SK-N-SH (cell line): Measurements from ENCODE around the gene EXOC6B. TPM values are rescaled to one million over a fixed set of nuclear protein-coding genes. Genes with fewer than 3 reads are reported as not detected.

ENCODE experiments used
- CTCF ChIA-PET: fragments of 300-600, 350-600 bp; formaldehyde crosslinking; extraction: SDS; loops from one replicate; lab custom pipeline; 2021; lab: Yijun Ruan, JAX
- POLR2A ChIA-PET: fragments of 350-600 bp; sonication (Branson Sonifier 250); formaldehyde crosslinking; extraction: SDS; loops from one replicate; lab custom pipeline; 2020; ENCODE audit warnings: antibody characterized with exemption, inconsistent platforms; lab: Yijun Ruan, JAX
- DNase-seq: peaks from one replicate; pipeline ENCODE4 v3.0.0; 2012
- H2AFZ ChIP-seq: fragments of 200-600 bp; sonication (generic); 2 replicates; pipeline ENCODE4 v1.8.1; 2016; ENCODE audit warnings: antibody characterized with exemption, mild to moderate bottlenecking, low read depth
- H3F3A ChIP-seq: fragments of 200-600 bp; sonication (generic); replicated peaks from 2 replicates; pipeline ENCODE3; 2016; ENCODE audit warnings: antibody characterized with exemption, mild to moderate bottlenecking; ENCODE audit not compliant: insufficient read depth
- H3K27ac ChIP-seq, 2 experiments: fragments of 200-500 bp in 1 of 2; fragments of 200-600 bp in 1 of 2; sonication (Bioruptor generic) in 1 of 2; sonication (generic), shearing (Covaris generic) in 1 of 2; 2 replicates each; pipeline versions ENCODE4 v1.5.1 to v1.6.1; 2014 to 2016; ENCODE audit warnings: low read depth in 2 of 2, inconsistent platforms in 1 of 2, low read length in 1 of 2, mild to moderate bottlenecking in 1 of 2, mixed read lengths in 1 of 2
- H3K27me3 ChIP-seq: fragments of 200-600 bp; sonication (generic), shearing (Covaris generic); 2 replicates; pipeline ENCODE4 v1.6.1; 2016; ENCODE audit warnings: mixed run types; ENCODE audit not compliant: insufficient read depth
- H3K36me3 ChIP-seq, 2 experiments: fragments of 200-500 bp in 1 of 2; fragments of 200-600 bp in 1 of 2; sonication (Bioruptor generic) in 1 of 2; sonication (generic) in 1 of 2; replicated peaks in 1 of 2; 2 replicates each; pipeline versions ENCODE3 to v1.5.1; 2014 to 2016; ENCODE audit warnings: low read length in 1 of 2, mild to moderate bottlenecking in 1 of 2; ENCODE audit not compliant: insufficient read depth in 2 of 2, control insufficient read depth in 1 of 2
- H3K4me1 ChIP-seq, 2 experiments: fragments of 200-500 bp in 1 of 2; fragments of 200-600 bp in 1 of 2; sonication (Bioruptor generic) in 1 of 2; sonication (generic), shearing (Covaris generic) in 1 of 2; 2 replicates each; pipeline versions ENCODE4 v1.5.1 to v1.6.1; 2014 to 2016; ENCODE audit warnings: low read depth in 1 of 2, low read length in 1 of 2, mixed run types in 1 of 2; ENCODE audit not compliant: insufficient read depth in 2 of 2, control insufficient read depth in 1 of 2
- H3K4me2 ChIP-seq: fragments of 200-600 bp; sonication (generic), shearing (Covaris generic); 2 replicates; pipeline ENCODE4 v1.6.1; 2017; ENCODE audit warnings: mixed run types
- H3K4me3 ChIP-seq, 2 experiments: fragments of 200-500 bp in 1 of 2; fragments of 200-600 bp in 1 of 2; sonication (Bioruptor generic) in 1 of 2; sonication (generic), shearing (Covaris generic) in 1 of 2; 2 replicates each; pipeline versions ENCODE4 v1.5.1 to v1.8.1; 2014 to 2016; ENCODE audit warnings: low read depth in 2 of 2, inconsistent platforms in 1 of 2, low read length in 1 of 2, mild to moderate bottlenecking in 1 of 2, mixed read lengths in 1 of 2, moderate library complexity in 1 of 2
- H3K79me2 ChIP-seq: fragments of 200-600 bp; sonication (generic); 2 replicates; pipeline ENCODE4 v1.8.1; 2017; ENCODE audit warnings: mild to moderate bottlenecking; ENCODE audit not compliant: insufficient read depth
- H3K9ac ChIP-seq: fragments of 200-600 bp; sonication (generic); 2 replicates; pipeline ENCODE4 v1.6.1; 2017; ENCODE audit warnings: mixed run types
- H3K9me2 ChIP-seq: fragments of 200-600 bp; sonication (generic); 2 replicates; pipeline ENCODE4 v1.6.1; 2017; ENCODE audit warnings: mixed run types
- H3K9me3 ChIP-seq: fragments of 200-600 bp; sonication (generic); 2 replicates; pipeline ENCODE4 v1.6.1; 2017; ENCODE audit warnings: mixed run types, mild to moderate bottlenecking, moderate library complexity
- H4K20me1 ChIP-seq: fragments of 200-600 bp; sonication (generic); 2 replicates; pipeline ENCODE4 v1.6.1; 2017; ENCODE audit warnings: mild to moderate bottlenecking, mixed run types; ENCODE audit not compliant: insufficient read depth
- ELF1 ChIP-seq: IDR thresholded peaks from 2 replicates; pipeline ENCODE4 v1.4.0; 2012
- EP300 ChIP-seq, 2 experiments: IDR thresholded peaks; 2 replicates each; pipeline versions ENCODE4 v1.4.0 to v1.6.1; 2012; ENCODE audit warnings: borderline replicate concordance in 1 of 2, low read depth in 1 of 2, low read length in 1 of 2
- EZH2phosphoT487 ChIP-seq: fragments of 200-600 bp; sonication (generic); IDR thresholded peaks from 2 replicates; pipeline ENCODE4 v1.6.1; 2017; ENCODE audit warnings: low read depth, mixed run types, mild to moderate bottlenecking, antibody characterized with exemption, moderate library complexity, borderline replicate concordance
- IRF3 ChIP-seq: fragments of 150-350 bp; IDR thresholded peaks from 2 replicates; pipeline ENCODE4 v1.6.1; 2016; ENCODE audit warnings: mild to moderate bottlenecking, low read depth, low read length
- JUND ChIP-seq: IDR thresholded peaks from 2 replicates; pipeline ENCODE4 v1.4.0; 2012
- MEF2A ChIP-seq: IDR thresholded peaks from 2 replicates; pipeline ENCODE4 v1.4.0; 2012; ENCODE audit warnings: low read depth, borderline replicate concordance
- MXI1 ChIP-seq: IDR thresholded peaks from 2 replicates; pipeline ENCODE4 v1.6.1; 2012; ENCODE audit warnings: mild to moderate bottlenecking, low read depth, low read length, improper control_type of control experiment
- NRF1 ChIP-seq: IDR thresholded peaks from 2 replicates; pipeline ENCODE4 v1.6.1; 2012; ENCODE audit warnings: low read depth, mild to moderate bottlenecking, low read length
- RXRA ChIP-seq: IDR thresholded peaks from 2 replicates; pipeline ENCODE4 v1.4.0; 2012; ENCODE audit warnings: low read depth, mild to moderate bottlenecking, borderline replicate concordance
- TCF12 ChIP-seq: IDR thresholded peaks from 2 replicates; pipeline ENCODE4 v1.4.0; 2012
- TEAD4 ChIP-seq: IDR thresholded peaks from 2 replicates; pipeline ENCODE4 v1.4.0; 2012; ENCODE audit warnings: mild to moderate bottlenecking, borderline replicate concordance; ENCODE audit not compliant: insufficient read depth
- USF1 ChIP-seq: IDR thresholded peaks from 2 replicates; pipeline ENCODE4 v1.4.0; 2012; ENCODE audit warnings: low read depth, borderline replicate concordance
- YY1 ChIP-seq: IDR thresholded peaks from 2 replicates; pipeline ENCODE4 v1.4.0; 2012; ENCODE audit warnings: low read depth, mild to moderate bottlenecking
- ZBTB33 ChIP-seq: IDR thresholded peaks from 2 replicates; pipeline ENCODE4 v1.4.0; 2012; ENCODE audit warnings: low read depth, borderline replicate concordance
- WGBS: methylation state at CpG from one replicate; pipeline ENCODE4 v1.1.6; 2017; ENCODE audit warnings: low lambda C conversion rate; 5-methylcytosine and 5-hydroxymethylcytosine counted together
- polyA plus RNA-seq, 3 experiments: library from polyadenylated mRNA; depleted of rRNA; stranded (reverse); fragments of >200 nt; gene quantifications; 2 replicates each; pipeline ENCODE4 v1.2.3, GENCODE V29; 2012

Gene EXOC6B
- polyA plus RNA-seq, 1 of the 3 experiments (the other 2 are of a cell fraction) = 7.4 TPM

GRCh38 chr2:72275084-72275483, 550.7 kb downstream of the EXOC6B start:
- no peaks in the 10 kb centered on the region for H3F3A ChIP-seq
- DNase-seq = no peak
- WGBS = 84% methylated on average over 2 of the region's 2 CpGs
- peaks cover 10 to 33% of the 10 kb centered on the region in 2 experiments; a peak in 3 of 4 replicates for H3K4me1 ChIP-seq
- H4K20me1 ChIP-seq = no peaks in the 10 kb centered on the region
- no peak overlapping the region for H3K4me3 ChIP-seq
- H3K79me2 ChIP-seq = no peaks in the 10 kb centered on the region
- H3K36me3 ChIP-seq = no peaks in the 10 kb centered on the region
- H3K9me2 ChIP-seq = no peaks in the 10 kb centered on the region
- no peak overlapping the region for H2AFZ ChIP-seq
- no peak overlapping the region for H3K27ac ChIP-seq
- TF ChIP-seq JUND = no peak
- TF ChIP-seq EP300 (IDR thresholded peaks at IDR 0.05; ENCODE audit: borderline replicate concordance in 1 of 2, low read depth in 1 of 2, low read length in 1 of 2) = no peak
- TF ChIP-seq ELF1 = no peak
- TF ChIP-seq USF1 = no peak
- TF ChIP-seq TEAD4 = no peak
- TF ChIP-seq MEF2A = no peak
- no peak for TF ChIP-seq TCF12
- no peak for TF ChIP-seq IRF3
- no peak for TF ChIP-seq EZH2phosphoT487
- no peak for TF ChIP-seq RXRA
- TF ChIP-seq MXI1 = no peak
- TF ChIP-seq YY1 = no peak
- ChIA-PET CTCF (no interaction called here), POLR2A (no interaction called here)
- H3K4me2 ChIP-seq = no peak overlapping the region
- no peaks in the 10 kb centered on the region for H3K9me3 ChIP-seq
- no peaks in the 10 kb centered on the region for H3K27me3 ChIP-seq
- H3K9ac ChIP-seq = no peak overlapping the region

- no peak overlapping the region for H3K4me3 ChIP-seq
- H3K9ac ChIP-seq = no peak overlapping the region
- WGBS = 69% methylated on average over 4 of the region's 4 CpGs
- no peak for DNase-seq
- H3K27ac ChIP-seq = no peak overlapping the region
- no peaks in the 10 kb centered on the region for H3K79me2 ChIP-seq
- no peaks in the 10 kb centered on the region for H4K20me1 ChIP-seq
- peaks cover 10 to 33% of the 10 kb centered on the region in 2 experiments; a peak in 3 of 4 replicates for H3K4me1 ChIP-seq
- H3K4me2 ChIP-seq = no peak overlapping the region
- H3K27me3 ChIP-seq = no peaks in the 10 kb centered on the region
- H3K9me2 ChIP-seq = no peaks in the 10 kb centered on the region
- H3F3A ChIP-seq = no peaks in the 10 kb centered on the region
- POLR2A ChIA-PET = no interaction called here
- no peak overlapping the region for H2AFZ ChIP-seq
- no peaks in the 10 kb centered on the region for H3K9me3 ChIP-seq
- TF ChIP-seq ZBTB33 = no peak
- TF ChIP-seq EZH2phosphoT487 = no peak
- TF ChIP-seq EP300 (IDR thresholded peaks at IDR 0.05; ENCODE audit: borderline replicate concordance in 1 of 2, low read depth in 1 of 2, low read length in 1 of 2) = no peak
- no peak for TF ChIP-seq NRF1
- H3K36me3 ChIP-seq = no peaks in the 10 kb centered on the region
- CTCF ChIA-PET = no interaction called here
Observed at GRCh38 chr2:72274380-72274797, 551.4 kb downstream of the EXOC6B start.
